GM21447 (cell line): ENCODE measurements around the gene ALKBH2.
A peak's percentile ranks its signal among the peaks of the same experiment; 100 is the strongest.

Source experiments
- ATAC-seq: cut with Tn5 transposase; IDR thresholded peaks from one replicate; pipeline ENCODE4 v1.9.1; 2021; ENCODE audit not compliant: unreplicated experiment

ALKBH2 gene

DNA sequence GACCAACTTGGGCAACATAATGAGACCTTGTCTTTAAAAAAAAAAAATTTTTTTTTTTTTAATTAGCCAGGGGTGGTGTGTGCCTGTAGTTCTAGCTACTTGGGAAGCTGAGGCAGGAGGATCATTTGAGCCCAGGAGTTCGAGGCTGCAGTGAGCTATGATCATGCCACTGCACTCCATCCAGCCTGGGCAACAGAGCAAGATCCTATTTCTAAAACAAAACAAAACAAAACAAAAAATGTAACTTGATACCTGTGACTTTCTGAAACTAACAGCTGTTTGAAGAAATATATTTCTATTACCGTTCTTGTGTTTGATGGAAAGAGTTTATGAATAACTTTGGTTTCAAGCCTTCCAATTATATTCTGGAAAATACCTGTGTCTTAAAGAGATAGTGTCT, 21.4 kb upstream of the ALKBH2 start:
- ATAC-seq, result no peak

DNA sequence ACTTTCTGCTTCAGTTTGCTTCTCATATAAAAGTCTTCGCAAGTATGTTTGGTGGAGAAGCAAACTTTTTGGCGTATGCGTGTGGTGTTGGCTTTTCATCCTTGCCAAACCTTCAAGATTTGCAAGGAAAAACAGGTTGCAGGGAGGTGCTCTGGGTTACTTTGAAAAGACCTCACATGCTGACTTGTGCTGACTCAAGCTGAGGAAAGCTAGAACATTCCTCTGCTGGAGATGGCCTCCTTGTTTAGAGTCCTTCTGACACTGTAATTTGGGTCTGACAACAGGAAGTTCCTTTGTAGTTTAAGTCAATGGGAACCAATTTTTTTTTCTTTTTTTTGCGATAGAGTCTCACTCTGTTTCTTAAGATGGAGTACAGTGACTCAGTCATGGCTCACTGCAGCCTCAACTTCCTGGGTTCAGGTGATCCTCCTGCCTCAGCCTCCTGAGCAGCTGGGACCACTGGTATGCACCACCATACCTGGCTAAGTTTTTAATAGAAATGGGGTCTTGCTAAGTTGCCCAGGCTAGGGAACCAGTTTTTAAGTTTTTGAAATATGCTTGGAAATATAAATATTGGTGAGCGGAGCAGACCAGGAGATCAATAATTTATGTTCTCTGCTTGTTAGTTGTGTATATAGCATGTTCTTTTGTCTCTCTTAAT, 20.5 kb upstream of the ALKBH2 start:
- no peak for ATAC-seq

DNA sequence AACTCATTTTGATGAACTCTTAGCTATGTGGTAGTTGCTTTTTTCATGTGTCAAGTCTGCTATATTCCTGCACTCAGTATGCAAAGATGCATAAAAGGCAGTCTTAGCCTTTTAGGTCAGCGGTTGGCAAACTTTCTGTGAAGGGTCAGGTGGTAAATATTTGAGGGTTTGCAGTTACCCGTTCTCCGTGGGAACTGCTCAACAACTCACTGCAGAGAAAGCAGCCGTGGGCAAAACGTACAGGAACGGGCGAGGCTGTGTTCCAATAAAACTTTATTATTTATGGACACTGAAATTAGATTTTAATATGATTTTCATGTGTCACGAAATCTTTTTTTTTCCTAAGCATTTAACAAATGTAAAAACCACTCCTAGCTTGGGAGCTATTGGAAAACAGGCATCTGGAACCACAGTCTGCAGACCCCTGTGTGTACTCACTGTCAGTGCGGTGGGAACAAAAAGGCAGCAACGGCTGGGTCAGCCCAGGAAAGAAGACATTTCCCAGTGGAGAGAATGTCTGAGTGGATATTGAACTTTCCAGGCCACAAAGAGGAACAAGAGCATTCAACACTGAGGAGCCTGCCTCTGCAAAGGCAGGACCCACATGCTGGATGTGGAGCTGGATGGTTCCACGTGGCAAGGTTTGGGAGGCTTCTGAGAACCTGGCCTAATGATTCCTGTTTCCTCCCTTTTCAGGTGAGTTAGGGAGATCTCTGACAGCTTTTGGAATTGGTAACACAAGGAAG, 19.6 kb upstream of the ALKBH2 start:
- ATAC-seq, result no peak

DNA sequence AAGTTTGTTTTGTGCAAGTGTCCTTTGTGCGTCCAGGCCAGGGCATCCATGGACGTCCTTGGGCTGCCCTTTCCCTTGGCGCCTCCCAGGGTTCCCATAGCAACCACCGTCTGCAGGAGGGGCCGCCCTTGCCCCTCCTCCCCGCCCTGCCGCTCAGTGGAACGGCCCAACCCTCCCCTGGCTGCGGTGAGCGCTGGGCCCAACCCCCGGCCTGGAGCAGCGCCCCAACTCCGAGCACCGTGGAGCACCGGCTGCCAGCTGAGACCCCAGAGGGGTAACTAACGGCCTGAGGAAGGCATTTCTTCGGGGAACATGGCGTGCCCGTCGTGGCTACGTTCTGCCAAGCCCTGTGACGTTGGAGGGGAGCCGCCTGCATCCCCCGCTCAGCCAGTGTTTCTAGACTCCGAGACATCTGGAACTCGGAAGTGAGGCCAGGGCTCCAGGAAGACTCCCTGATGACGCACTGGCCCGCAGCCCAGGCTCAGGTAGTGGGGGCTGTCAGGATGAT, 17.8 kb upstream of the ALKBH2 start:
- ATAC-seq, result no peak

DNA sequence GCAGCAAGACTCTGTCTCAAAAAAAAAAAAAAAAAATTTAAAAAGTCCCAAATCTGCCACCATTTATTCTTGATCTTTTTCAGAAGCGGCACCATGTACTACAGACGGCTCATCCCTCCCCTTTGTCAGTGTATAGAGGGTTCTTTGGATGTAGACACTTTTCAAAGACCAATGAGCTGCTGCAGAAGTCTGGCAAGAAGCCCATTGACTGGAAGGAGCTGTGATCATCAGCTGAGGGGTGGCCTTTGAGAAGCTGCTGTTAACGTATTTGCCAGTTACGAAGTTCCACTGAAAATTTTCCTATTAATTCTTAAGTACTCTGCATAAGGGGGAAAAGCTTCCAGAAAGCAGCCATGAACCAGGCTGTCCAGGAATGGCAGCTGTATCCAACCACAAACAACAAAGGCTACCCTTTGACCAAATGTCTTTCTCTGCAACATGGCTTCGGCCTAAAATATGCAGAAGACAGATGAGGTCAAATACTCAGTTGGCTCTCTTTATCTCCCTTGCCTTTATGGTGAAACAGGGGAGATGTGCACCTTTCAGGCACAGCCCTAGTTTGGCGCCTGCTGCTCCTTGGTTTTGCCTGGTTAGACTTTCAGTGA, 16.6 kb upstream of the ALKBH2 start:
- no peak for ATAC-seq

DNA sequence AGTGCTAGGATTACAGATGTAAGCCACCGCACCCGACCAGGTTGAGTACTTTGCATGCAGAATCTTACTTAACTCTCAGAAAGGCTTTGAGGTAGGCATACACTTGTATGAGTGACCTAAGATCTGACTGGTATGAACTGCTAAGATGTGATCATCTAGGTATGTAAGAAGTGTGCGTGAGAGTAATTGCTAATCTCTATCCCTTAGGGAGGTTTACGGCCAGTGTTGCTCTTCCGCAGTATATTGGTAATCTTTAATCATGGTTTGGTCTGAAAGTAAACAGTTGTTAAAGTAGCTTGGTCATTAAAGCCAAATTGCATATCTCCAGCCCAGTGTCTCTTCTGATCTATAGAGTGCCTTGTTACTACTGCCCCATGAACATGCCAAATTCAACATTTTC, 11.9 kb upstream of the ALKBH2 start:
- no peak for ATAC-seq

DNA sequence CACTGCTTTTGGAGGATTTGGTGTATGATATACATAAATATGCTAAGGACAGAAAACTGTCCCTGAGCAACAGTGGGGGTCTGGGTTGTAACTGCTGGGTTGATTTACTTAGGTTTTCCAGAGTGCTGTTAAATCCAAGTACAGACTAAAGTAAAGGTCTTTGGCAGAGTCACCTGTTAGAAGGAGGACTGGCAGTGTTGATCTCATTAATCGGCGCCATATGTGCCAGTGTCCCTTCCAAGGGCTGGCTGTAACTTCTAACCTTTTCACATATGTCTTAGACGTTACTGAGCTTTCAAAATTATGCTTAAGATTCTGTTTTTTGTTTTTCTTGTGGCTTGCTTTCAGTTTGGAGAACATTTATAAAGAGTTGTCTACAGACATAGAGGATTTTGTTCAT, 9.2 kb upstream of the ALKBH2 start:
- ATAC-seq, result no peak

DNA sequence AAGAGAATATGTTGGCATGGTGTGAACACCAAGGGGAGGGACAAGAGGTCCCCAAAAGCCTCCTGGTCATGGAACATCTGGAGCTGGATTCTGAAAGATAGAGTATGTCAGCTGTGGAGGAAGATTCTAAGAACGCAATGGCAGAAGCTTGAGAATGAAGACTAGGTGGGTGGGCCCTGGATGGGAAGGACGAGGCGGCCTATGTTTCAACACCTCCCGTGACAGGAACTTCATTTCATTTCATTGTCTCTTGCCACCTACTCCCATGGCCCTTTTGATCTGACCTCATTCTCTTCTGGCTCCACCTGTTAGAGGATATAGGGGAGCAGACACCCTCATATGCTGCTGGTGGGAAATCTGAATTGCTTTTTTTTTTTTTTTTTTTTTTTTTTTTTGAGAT, 7.5 kb upstream of the ALKBH2 start:
- no peak for ATAC-seq

DNA sequence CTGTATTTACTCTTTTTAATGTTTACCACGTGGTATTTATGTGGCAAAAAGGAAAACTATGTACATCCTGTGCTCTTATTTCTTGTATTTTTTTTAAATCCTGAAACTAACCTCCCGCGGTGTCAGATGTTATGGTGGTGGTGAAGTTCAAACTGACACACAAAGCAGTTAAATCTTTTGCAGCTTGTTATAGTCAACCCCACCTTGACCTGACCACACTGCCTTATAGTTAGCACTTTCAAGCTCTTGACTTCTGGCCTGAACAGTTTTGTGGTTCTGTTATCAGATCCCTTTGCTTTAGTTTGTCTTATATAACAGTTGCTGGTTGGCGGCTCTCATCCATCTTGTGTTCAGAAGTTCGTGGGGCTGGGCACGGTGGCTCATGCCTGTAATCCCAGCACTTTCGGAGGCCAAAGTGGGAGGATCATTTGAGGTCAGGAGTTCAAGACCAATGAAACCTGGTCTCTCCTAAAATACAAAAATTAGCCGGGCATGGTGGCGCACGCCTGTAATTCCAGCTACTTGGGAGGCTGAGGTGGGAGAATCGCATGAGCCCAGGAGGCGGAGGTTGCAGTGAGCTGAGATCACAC, 6.3 kb upstream of the ALKBH2 start:
- no peak for ATAC-seq

DNA sequence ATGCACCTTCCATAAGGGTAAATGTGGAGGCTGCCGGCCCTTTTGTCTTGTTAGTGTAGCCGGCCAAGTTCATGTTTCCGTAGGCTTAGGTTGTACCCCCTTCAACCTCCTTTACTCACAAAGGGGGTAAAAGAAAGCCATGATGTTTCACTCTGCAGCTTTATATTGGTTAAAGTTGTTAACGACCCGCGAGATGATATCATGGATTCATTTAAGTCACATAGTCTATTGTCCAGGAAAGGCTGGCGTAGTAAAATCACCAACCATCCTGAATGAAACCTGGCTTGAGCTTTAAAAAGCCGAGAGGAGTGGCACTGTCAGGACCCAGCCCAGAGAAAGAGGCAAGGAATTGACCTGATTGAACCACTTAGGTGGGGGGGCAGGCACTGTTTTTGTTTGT, 5.4 kb upstream of the ALKBH2 start:
- ATAC-seq, result no peak

DNA sequence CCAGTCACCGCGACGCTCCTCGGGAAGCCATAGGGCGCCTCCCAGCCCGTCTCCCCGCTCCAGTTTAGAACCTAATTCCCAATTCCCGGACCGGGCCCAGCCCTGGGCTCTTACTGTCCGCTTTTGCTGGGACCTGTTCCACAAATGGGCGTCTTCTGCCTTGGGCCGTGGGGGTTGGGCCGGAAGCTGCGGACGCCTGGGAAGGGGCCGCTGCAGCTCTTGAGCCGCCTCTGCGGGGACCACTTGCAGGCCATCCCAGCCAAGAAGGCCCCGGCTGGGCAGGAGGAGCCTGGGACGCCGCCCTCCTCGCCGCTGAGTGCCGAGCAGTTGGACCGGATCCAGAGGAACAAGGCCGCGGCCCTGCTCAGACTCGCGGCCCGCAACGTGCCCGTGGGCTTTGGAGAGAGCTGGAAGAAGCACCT, 4.9 kb upstream of the ALKBH2 start:
- peak; percentile 35 for ATAC-seq

DNA sequence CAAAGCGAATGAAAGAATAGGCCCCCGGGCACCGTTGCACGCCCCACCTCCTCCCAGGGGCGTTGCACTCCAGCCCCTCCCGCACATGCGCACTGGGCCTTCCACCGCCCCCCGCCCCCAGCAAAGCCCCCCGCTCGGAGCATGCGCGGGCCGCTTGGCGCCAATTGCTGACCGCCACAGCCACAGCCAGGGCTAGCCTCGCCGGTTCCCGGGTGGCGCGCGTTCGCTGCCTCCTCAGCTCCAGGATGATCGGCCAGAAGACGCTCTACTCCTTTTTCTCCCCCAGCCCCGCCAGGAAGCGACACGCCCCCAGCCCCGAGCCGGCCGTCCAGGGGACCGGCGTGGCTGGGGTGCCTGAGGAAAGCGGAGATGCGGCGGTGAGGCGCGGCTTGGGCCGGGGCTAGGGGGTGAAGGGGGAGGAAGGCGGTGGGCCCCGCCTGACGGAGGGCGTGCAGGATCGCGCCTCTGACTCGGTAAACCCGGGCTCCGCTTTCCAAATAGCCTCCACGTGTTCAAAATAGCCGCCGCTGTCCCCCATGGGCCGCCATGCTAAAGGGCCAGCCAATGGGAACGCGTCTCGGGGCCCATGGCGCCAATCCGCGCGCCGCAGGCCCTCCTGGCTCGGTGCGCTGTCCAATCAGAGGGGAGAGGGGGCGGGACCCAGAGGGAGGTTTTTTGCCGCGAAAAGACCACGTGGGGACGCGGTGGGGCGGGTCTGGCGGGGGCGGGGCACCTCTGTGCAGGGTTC, 4.3 kb upstream of the ALKBH2 start, which contains the start of gene UNG:
TSS of gene UNG (plus strand) at position 163 of the 748 bp plus-strand sequence. CDS start at position 246, 83 bp downstream.
- ATAC-seq, result peak; percentile 86

DNA sequence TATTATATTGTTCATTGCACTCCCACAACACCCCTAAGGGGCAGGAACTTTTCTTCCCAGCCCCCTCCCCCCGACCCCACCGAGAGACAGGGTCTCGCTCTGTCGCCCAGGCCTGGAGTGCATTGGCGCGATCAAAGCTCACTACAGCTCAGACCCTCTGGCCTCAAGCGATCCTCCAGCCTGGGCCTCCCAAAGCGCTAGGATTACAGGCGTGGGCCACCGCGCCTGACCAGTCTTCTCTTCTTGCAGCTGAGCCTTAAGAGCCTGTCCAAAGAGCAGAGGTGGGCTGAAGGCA, 3.8 kb upstream of the ALKBH2 start:
- ATAC-seq, result no peak

DNA sequence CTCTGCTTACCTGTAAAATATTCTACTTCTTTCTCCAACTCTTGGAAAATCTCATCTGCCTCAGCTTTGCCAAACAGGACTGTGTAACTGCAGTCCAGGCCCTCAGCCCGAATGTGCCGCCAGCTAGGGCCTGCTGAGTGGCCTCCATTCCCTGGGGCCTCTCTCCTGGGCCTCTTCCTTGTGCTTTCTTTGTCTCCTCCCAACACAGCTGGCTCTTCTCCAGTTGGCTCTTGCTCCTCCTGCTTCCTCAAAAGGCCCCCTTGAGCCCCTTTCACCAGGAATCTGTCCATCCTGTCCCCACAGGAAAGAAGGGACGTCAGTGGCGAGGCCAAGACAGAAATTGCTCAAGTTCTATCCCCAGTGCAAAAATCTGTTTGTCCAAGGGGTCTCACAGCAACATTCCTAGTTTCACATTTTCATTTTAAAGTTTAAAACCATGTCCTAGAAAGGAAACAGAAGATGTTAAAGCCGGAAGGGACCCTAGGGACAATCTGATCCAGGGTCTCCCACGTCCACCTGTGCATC, 713 bp downstream of the ALKBH2 start:
- ATAC-seq, result no peak

DNA sequence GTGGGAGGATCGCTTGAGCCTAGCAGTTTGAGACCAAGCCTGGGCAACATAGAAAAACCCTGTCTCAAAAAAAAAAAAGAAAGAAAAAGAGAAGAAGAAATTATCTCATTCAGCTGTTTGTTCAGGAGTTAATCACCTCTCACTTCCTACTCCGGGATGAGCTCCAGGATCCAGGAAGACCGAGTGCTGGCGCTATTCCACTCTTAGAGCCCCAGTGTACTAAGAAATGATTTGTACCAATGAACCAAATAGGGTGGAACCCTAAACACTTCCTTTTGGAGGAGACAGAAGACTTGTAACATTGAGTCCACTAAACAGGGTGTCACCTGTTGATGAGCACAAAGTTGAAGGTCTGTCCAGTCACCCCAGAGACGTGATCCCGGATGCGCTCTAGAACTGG, 3.6 kb downstream of the ALKBH2 start:
- no peak for ATAC-seq

DNA sequence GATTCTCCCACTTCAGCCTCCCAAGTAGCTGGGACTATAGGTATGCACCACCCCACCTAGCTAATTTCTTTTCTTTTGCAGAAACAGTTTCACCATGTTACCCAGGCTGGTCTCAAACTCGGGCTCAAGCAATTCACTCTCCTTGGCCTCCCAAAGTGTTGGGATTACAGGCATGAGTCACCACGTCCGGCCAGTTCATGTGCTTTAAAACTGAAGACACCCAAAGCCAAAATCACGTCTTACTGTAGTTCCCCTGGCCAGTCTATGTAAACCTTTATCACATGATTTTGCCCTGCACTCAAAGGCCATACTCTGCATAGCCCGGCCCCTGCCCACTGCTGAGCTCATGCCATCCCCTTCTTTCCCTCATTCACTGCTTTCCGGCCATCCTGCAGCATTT, 4.5 kb downstream of the ALKBH2 start:
- ATAC-seq, result no peak

DNA sequence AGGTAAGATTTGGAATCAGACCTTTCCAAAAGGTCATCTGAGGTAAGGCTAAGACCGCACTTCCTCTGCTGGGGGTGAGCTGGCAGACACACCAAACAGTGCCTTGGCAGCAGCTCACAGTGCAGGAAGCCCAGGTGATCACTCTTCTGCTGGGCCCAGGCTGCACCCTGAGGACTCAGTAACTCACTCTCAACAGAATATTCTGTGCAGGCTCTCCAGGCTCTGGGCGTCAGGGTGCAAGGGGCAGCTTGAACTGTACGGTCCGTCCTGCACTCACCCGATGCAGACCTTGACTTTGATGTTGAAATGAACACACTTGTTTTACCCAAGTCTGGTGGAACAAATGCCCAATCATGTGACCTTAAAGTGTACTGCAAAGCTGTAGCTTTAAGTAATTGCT, 6.0 kb downstream of the ALKBH2 start:
- no peak for ATAC-seq

DNA sequence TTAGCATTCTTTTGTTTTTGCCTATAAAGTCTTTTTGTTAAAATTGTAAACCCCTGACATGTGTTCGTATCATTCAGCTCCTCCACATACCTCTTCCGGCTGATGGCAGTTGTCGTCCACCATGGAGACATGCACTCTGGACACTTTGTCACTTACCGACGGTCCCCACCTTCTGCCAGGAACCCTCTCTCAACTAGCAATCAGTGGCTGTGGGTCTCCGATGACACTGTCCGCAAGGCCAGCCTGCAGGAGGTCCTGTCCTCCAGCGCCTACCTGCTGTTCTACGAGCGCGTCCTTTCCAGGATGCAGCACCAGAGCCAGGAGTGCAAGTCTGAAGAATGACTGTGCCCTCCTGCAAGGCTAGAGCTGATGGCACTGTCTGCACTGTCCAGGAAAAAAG, 7.7 kb downstream of the ALKBH2 start:
- ATAC-seq, result no peak

DNA sequence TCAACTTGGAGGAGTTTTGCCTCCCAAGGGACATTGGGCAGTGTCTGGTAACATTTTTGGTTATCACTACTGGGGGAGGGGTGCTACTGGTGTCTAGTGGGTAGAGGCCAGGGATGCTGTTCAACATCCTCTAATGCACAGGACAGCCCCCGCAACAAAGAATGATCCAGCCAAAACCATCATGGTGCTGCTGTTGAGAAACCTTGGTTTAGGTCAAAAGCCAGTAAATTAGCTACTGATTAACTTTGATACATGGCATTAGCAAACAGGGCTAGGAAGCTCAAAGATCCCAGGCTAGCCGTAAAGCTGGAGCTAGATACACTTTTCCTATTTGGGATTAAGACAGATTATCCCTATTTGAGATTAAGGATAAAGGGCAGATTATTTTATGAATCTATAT, 8.8 kb downstream of the ALKBH2 start:
- no peak for ATAC-seq

DNA sequence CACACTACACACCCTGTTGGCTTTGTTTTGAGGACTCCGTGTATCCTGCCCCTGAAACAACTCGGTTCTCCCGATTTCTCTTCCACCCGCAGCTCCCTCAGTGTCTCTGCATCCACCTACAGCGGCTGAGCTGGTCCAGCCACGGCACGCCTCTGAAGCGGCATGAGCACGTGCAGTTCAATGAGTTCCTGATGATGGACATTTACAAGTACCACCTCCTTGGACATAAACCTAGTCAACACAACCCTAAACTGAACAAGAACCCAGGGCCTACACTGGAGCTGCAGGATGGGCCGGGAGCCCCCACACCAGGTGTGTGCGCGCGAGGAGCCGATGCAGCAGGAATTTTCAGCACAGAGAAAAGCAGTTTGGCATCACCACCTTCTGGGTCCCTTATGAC, 10.5 kb downstream of the ALKBH2 start:
- no peak for ATAC-seq

DNA sequence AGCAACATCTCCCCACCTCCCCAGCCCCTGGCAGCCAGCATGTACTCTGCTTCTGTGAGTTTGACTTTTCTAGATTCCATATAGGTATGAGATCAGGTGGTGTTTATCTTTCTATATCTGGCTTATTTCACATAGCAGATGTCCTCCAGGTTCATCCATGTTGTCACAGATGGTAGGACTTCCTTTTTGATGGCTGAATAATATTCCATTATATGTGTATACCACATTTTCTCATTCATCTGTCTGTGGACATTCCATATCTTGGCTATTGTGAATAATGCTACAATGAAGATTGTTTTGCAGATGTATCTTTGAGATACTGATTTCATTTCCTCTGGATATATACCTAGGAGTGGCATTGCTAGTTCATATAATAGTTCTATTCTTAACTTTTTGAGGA, 18.4 kb downstream of the ALKBH2 start:
- ATAC-seq, result no peak
